NCI-H2029 (cell line): ENCODE data around the gene LENG8.
"Not testable (repeated sequence)": the region's sequence is repeated elsewhere in the genome, so short reads cannot be mapped to it uniquely, and the experiment has no call there.

Experiments
- DNase-seq: peaks from one replicate; lab custom pipeline; 2025; lab: John Stamatoyannopoulos, UW

LENG8 gene

GRCh38 chr19:54462047-54462654, 13.2 kb downstream of the LENG8 start:
- DNase-seq: no peak

GRCh38 chr19:54462655-54463530, 13.9 kb downstream of the LENG8 start:
- peak; percentile 35 for DNase-seq

GRCh38 chr19:54463531-54464043, 14.6 kb downstream of the LENG8 start, which contains the start of gene LENG9:
TSS of gene LENG9 (minus strand) at chr19:54463778. CDS start at chr19:54463526, 252 bp downstream.
- DNase-seq: peak; percentile 98

- DNase-seq: peak; percentile 98
These were observed 15.1 kb downstream of the LENG8 start for GRCh38 chr19:54464044-54464629.

- peak; percentile 78 for DNase-seq
These were observed 15.8 kb downstream of the LENG8 start for GRCh38 chr19:54464630-54465425.

- DNase-seq: no peak
These were observed 16.6 kb downstream of the LENG8 start for GRCh38 chr19:54465426-54466109.

GRCh38 chr19:54466110-54466480, 17.1 kb downstream of the LENG8 start:
- DNase-seq: not testable (repeated sequence)

GRCh38 chr19:54469496-54469934, 20.5 kb downstream of the LENG8 start:
- no peak for DNase-seq

GRCh38 chr19:54470276-54470887, 21.4 kb downstream of the LENG8 start:
- DNase-seq: no peak

GRCh38 chr19:54470991-54471782, 22.2 kb downstream of the LENG8 start:
- DNase-seq: no peak

- DNase-seq: no peak
These were observed 24.3 kb downstream of the LENG8 start, which contains the start of gene CDC42EP5 for GRCh38 chr19:54473071-54473891. TSS of gene CDC42EP5 (minus strand) at chr19:54473296. CDS start at chr19:54465547, 7,749 bp downstream.

- DNase-seq: no peak
These were observed 24.9 kb downstream of the LENG8 start for GRCh38 chr19:54473892-54474372.

- DNase-seq: no peak
These were observed 26.7 kb downstream of the LENG8 start for GRCh38 chr19:54475706-54476105.

GRCh38 chr19:54477650-54478049, 28.7 kb downstream of the LENG8 start:
- no peak for DNase-seq

GRCh38 chr19:54478677-54479266, 29.8 kb downstream of the LENG8 start:
- DNase-seq: peak; percentile 19

- DNase-seq: no peak
These were observed 31.1 kb downstream of the LENG8 start for GRCh38 chr19:54480051-54480450.

- no peak for DNase-seq
These were observed 32.4 kb downstream of the LENG8 start for GRCh38 chr19:54481326-54481930.

- DNase-seq: no peak
These were observed 33.9 kb downstream of the LENG8 start for GRCh38 chr19:54482889-54483288.
